Stimulated activated CD8-positive, alpha-beta memory T cell treated with anti-CD3 and anti-CD28 coated beads, Interleukin-15, amount 100 ng/mL, for 24 hours (primary cell): ENCODE data around the gene AKT1S1.
A peak's percentile ranks its signal among the peaks of the same experiment; 100 is the strongest.

Experiments
- DNase-seq: peaks from one replicate; pipeline ENCODE4 v3.0.0-alpha.2; 2020; ENCODE audit warnings: low read depth

The AKT1S1 gene

GRCh38 chr19:49882643-49883042 lies 5.5 kb upstream of the AKT1S1 start:
- DNase-seq, result no peak

- DNase-seq, result no peak
Observed at GRCh38 chr19:49881672-49882394, 4.7 kb upstream of the AKT1S1 start.

- DNase-seq, result no peak
Observed at GRCh38 chr19:49881186-49881585, 4.0 kb upstream of the AKT1S1 start.

- DNase-seq, result no peak
Observed at GRCh38 chr19:49880162-49880869, 3.2 kb upstream of the AKT1S1 start.

GRCh38 chr19:49879243-49879963 lies 2.2 kb upstream of the AKT1S1 start:
- DNase-seq, result no peak

GRCh38 chr19:49878744-49879070 lies 1.6 kb upstream of the AKT1S1 start:
- DNase-seq, result no peak

- peak; percentile 93 for DNase-seq
Observed at GRCh38 chr19:49877879-49878743, 956 bp upstream of the AKT1S1 start.

GRCh38 chr19:49876422-49877019 lies 634 bp downstream of the AKT1S1 start:
- DNase-seq, result peak; percentile 83

GRCh38 chr19:49875857-49876421 lies 1.2 kb downstream of the AKT1S1 start:
- DNase-seq, result no peak

GRCh38 chr19:49875177-49875576 lies 2.0 kb downstream of the AKT1S1 start:
- no peak for DNase-seq

- no peak for DNase-seq
Observed at GRCh38 chr19:49874503-49875157, 2.5 kb downstream of the AKT1S1 start.

- DNase-seq, result no peak
Observed at GRCh38 chr19:49873834-49874233, 3.3 kb downstream of the AKT1S1 start.

- no peak for DNase-seq
Observed at GRCh38 chr19:49873129-49873521, 4.0 kb downstream of the AKT1S1 start.

- DNase-seq, result no peak
Observed at GRCh38 chr19:49872245-49873128, 4.7 kb downstream of the AKT1S1 start.

GRCh38 chr19:49871349-49871985 lies 5.7 kb downstream of the AKT1S1 start:
- DNase-seq, result no peak

- no peak for DNase-seq
Observed at GRCh38 chr19:49870309-49870901, 6.8 kb downstream of the AKT1S1 start.

- peak; percentile 68 for DNase-seq
Observed at GRCh38 chr19:49869484-49870308, 7.5 kb downstream of the AKT1S1 start.

- no peak for DNase-seq
Observed at GRCh38 chr19:49869009-49869483, 8.1 kb downstream of the AKT1S1 start.
